PFSK-1 (cell line): Measurements from ENCODE around the gene BROX.

ENCODE experiments used
- FOXP2 ChIP-seq: optimal IDR thresholded peaks from 2 replicates; pipeline ENCODE3; 2011; ENCODE audit warnings: borderline replicate concordance, control low read depth, inconsistent platforms; ENCODE audit not compliant: insufficient read depth; ENCODE audit errors: extremely low read length, extremely low read depth
- POLR2AphosphoS5 ChIP-seq: IDR thresholded peaks from 2 replicates; pipeline ENCODE4 v1.6.1; 2012; ENCODE audit warnings: low read depth, mild to moderate bottlenecking, control low read depth, low read length, moderate library complexity
- SIN3A ChIP-seq: IDR thresholded peaks from 2 replicates; pipeline ENCODE4 v1.6.1; 2012; ENCODE audit warnings: mild to moderate bottlenecking, low read length, moderate library complexity, borderline replicate concordance; ENCODE audit not compliant: insufficient read depth
- TAF1 ChIP-seq: IDR thresholded peaks from 2 replicates; pipeline ENCODE4 v1.6.1; 2012; ENCODE audit warnings: low read length, control low read depth, borderline replicate concordance; ENCODE audit not compliant: insufficient read depth
- TF ChIP-seq, protein P1 (sequence below), 2 experiments: IDR thresholded peaks; 2 replicates each; pipeline versions ENCODE4 v1.6.1 to v1.8.0; 2011 to 2012; ENCODE audit warnings: low read depth in 2 of 2, low read length in 2 of 2, control low read depth in 1 of 2, inconsistent platforms in 1 of 2, mild to moderate bottlenecking in 1 of 2, moderate library complexity in 1 of 2; ENCODE audit not compliant: insufficient read depth in 1 of 2

Gene BROX

DNA sequence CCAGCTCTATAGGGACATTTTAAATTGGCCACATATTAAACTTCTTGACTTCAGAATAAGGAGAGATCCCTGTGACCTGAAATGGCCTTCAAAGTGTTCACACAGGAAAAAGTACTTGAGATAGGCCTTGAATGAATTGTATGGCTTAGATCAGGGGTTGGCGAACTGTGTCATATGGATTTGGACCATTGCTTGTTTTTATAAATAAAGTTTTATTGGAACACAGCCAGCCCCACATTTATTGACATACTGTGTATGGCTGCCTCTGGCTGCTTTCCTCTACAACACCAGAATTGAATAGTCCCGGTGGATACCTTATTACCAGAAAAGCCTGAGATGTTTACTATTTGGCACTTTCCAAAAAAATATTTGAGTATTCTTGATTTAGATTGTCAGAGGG lies 4.0 kb downstream of the BROX start:
- no peak for TF ChIP-seq POLR2AphosphoS5
- no peak for TF ChIP-seq FOXP2
- TF ChIP-seq TAF1 = no peak
- TF ChIP-seq SIN3A = no peak
- TF ChIP-seq, protein P1, sequence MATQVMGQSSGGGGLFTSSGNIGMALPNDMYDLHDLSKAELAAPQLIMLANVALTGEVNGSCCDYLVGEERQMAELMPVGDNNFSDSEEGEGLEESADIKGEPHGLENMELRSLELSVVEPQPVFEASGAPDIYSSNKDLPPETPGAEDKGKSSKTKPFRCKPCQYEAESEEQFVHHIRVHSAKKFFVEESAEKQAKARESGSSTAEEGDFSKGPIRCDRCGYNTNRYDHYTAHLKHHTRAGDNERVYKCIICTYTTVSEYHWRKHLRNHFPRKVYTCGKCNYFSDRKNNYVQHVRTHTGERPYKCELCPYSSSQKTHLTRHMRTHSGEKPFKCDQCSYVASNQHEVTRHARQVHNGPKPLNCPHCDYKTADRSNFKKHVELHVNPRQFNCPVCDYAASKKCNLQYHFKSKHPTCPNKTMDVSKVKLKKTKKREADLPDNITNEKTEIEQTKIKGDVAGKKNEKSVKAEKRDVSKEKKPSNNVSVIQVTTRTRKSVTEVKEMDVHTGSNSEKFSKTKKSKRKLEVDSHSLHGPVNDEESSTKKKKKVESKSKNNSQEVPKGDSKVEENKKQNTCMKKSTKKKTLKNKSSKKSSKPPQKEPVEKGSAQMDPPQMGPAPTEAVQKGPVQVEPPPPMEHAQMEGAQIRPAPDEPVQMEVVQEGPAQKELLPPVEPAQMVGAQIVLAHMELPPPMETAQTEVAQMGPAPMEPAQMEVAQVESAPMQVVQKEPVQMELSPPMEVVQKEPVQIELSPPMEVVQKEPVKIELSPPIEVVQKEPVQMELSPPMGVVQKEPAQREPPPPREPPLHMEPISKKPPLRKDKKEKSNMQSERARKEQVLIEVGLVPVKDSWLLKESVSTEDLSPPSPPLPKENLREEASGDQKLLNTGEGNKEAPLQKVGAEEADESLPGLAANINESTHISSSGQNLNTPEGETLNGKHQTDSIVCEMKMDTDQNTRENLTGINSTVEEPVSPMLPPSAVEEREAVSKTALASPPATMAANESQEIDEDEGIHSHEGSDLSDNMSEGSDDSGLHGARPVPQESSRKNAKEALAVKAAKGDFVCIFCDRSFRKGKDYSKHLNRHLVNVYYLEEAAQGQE (IDR thresholded peaks at IDR 0.05; ENCODE audit: insufficient read depth in 1 of 2, low read depth in 2 of 2, low read length in 2 of 2) = no peak

DNA sequence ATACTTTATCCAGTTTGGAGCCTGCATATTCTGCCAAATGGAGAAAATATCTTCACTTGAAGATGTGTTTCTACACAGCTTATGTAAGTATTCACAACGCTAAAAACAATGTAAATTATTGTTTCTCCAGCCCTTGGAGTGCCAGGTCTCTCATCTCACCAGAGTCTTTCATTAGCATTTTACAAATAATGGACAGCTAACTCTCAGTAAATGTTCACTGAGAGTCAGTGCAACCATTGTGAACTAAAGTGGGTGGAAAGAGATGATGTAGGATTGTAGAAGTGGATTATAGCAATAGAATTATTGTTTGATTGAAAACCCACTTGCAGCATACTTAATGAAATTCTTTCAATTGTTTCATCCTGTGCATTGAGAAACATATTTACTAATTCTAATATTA lies 16.4 kb downstream of the BROX start:
- no peak for TF ChIP-seq TAF1
- TF ChIP-seq, protein P1 (IDR thresholded peaks at IDR 0.05; ENCODE audit: insufficient read depth in 1 of 2, low read depth in 2 of 2, low read length in 2 of 2) = no peak

- TF ChIP-seq, protein P1 (IDR thresholded peaks at IDR 0.05; ENCODE audit: insufficient read depth in 1 of 2, low read depth in 2 of 2, low read length in 2 of 2) = no peak
- TF ChIP-seq FOXP2 (no peak), TAF1 (no peak), SIN3A (no peak), POLR2AphosphoS5 (no peak)
Measured at GRCh38 chr1:222730866-222731265, 18.5 kb downstream of the BROX start.

GRCh38 chr1:222732216-222733159 lies 20.1 kb downstream of the BROX start:
- TF ChIP-seq TAF1 (no peak), SIN3A (no peak), FOXP2 (no peak), POLR2AphosphoS5 (no peak)
- TF ChIP-seq, protein P1 (IDR thresholded peaks at IDR 0.05; ENCODE audit: insufficient read depth in 1 of 2, low read depth in 2 of 2, low read length in 2 of 2) = no peak
